Measurements from ENCODE around the gene GHR.

The GHR gene

DNA sequence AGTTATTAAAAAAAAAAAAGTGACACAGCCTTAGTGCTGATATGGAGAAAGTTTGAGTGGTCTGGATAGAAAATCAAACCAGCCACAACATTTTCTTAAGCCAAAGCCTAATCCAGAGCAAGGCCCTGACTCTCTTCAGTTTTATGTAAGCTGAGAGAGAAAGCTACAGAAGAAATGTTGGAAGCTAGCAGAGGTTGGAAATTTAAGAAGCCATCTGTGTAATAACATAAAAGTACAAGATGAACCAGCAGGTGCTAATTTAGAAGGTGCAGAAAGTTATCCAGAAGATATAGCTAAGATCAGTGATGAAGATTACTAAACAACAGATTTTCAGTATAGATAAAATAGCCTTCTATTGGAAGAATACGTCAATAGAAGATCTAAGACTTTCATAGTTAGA lies 102.9 kb downstream of the GHR start:
- ATAC-seq, result no peak
- no peak for TF ChIP-seq ISL1 (CRISPR knock-in tag; IDR thresholded peaks at IDR 0.05)
- no peak for TF ChIP-seq OSR1 (CRISPR knock-in tag; IDR thresholded peaks at IDR 0.05)
- TF ChIP-seq ZNF70 (CRISPR knock-in tag; IDR thresholded peaks at IDR 0.05), result no peak
- TF ChIP-seq RARB (CRISPR knock-in tag; IDR thresholded peaks at IDR 0.05), result no peak
- TF ChIP-seq ZFP3 (CRISPR knock-in tag; IDR thresholded peaks at IDR 0.05), result no peak

DNA sequence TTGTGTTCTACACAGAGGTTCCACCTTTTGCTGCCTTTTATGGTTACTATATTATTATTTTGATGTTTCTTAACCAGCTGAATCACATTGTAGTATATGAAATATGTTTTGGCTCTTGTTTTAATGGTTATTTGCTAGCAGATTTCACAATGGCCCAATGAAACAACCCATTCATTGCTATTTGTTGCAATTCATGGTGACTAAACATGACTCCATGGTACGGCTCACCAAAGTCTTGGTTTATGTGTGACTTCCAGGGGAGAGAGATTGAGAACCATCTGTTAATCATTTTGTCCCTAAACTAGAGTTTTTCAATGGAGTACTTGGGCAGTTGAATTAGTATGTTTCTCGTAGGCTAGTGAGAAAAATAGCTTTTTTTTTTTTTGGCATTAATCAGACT lies 108.4 kb downstream of the GHR start:
- no peak for TF ChIP-seq CSDC2 (CRISPR knock-in tag; IDR thresholded peaks at IDR 0.05)
- TF ChIP-seq SNAI2 (CRISPR knock-in tag; IDR thresholded peaks at IDR 0.05), result no peak
- TF ChIP-seq, protein P1, sequence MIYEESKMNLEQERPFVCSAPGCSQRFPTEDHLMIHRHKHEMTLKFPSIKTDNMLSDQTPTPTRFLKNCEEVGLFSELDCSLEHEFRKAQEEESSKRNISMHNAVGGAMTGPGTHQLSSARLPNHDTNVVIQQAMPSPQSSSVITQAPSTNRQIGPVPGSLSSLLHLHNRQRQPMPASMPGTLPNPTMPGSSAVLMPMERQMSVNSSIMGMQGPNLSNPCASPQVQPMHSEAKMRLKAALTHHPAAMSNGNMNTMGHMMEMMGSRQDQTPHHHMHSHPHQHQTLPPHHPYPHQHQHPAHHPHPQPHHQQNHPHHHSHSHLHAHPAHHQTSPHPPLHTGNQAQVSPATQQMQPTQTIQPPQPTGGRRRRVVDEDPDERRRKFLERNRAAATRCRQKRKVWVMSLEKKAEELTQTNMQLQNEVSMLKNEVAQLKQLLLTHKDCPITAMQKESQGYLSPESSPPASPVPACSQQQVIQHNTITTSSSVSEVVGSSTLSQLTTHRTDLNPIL (CRISPR knock-in tag; IDR thresholded peaks at IDR 0.05; ENCODE audit: low read depth), result no peak
- no peak for TF ChIP-seq PPARA (CRISPR knock-in tag; IDR thresholded peaks at IDR 0.05; ENCODE audit: borderline replicate concordance)
- TF ChIP-seq, protein P2, sequence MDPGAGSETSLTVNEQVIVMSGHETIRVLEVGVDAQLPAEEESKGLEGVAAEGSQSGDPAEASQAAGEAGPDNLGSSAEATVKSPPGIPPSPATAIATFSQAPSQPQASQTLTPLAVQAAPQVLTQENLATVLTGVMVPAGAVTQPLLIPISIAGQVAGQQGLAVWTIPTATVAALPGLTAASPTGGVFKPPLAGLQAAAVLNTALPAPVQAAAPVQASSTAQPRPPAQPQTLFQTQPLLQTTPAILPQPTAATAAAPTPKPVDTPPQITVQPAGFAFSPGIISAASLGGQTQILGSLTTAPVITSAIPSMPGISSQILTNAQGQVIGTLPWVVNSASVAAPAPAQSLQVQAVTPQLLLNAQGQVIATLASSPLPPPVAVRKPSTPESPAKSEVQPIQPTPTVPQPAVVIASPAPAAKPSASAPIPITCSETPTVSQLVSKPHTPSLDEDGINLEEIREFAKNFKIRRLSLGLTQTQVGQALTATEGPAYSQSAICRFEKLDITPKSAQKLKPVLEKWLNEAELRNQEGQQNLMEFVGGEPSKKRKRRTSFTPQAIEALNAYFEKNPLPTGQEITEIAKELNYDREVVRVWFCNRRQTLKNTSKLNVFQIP (CRISPR knock-in tag; IDR thresholded peaks at IDR 0.05; ENCODE audit: borderline replicate concordance, low read depth), result no peak
- TF ChIP-seq TCF4 (CRISPR knock-in tag; IDR thresholded peaks at IDR 0.05; ENCODE audit: borderline replicate concordance), result no peak
- TF ChIP-seq ZNF8 (CRISPR knock-in tag; IDR thresholded peaks at IDR 0.05), result no peak
- TF ChIP-seq ISL1 (CRISPR knock-in tag; IDR thresholded peaks at IDR 0.05), result no peak
- no peak for TF ChIP-seq ZC3H10 (CRISPR knock-in tag; IDR thresholded peaks at IDR 0.05)
- no peak for TF ChIP-seq PATZ1 (CRISPR knock-in tag; IDR thresholded peaks at IDR 0.05; ENCODE audit: borderline replicate concordance)
- no peak for TF ChIP-seq ZNF70 (CRISPR knock-in tag; IDR thresholded peaks at IDR 0.05)
- ATAC-seq, result no peak

GRCh38 chr5:42542106-42542505 lies 118.9 kb downstream of the GHR start:
- ATAC-seq, result no peak
- TF ChIP-seq ZC3H10 (CRISPR knock-in tag; IDR thresholded peaks at IDR 0.05) (no peak), CSDC2 (CRISPR knock-in tag; IDR thresholded peaks at IDR 0.05) (no peak), GLIS3 (CRISPR knock-in tag; IDR thresholded peaks at IDR 0.05) (no peak), ESRRG (CRISPR knock-in tag; IDR thresholded peaks at IDR 0.05) (no peak), ZFP30 (CRISPR knock-in tag; IDR thresholded peaks at IDR 0.05) (no peak), ZFP3 (CRISPR knock-in tag; IDR thresholded peaks at IDR 0.05) (no peak), SNAI2 (CRISPR knock-in tag; IDR thresholded peaks at IDR 0.05) (no peak), TOX (CRISPR knock-in tag; IDR thresholded peaks at IDR 0.05; ENCODE audit: borderline replicate concordance) (no peak), RARB (CRISPR knock-in tag; IDR thresholded peaks at IDR 0.05) (no peak), ZNF70 (CRISPR knock-in tag; IDR thresholded peaks at IDR 0.05) (no peak), OSR1 (CRISPR knock-in tag; IDR thresholded peaks at IDR 0.05) (no peak), TCF4 (CRISPR knock-in tag; IDR thresholded peaks at IDR 0.05; ENCODE audit: borderline replicate concordance) (no peak), TSHZ2 (CRISPR knock-in tag; IDR thresholded peaks at IDR 0.05) (no peak), ZNF8 (CRISPR knock-in tag; IDR thresholded peaks at IDR 0.05) (no peak), ZNF565 (CRISPR knock-in tag; conservative IDR thresholded peaks at IDR 0.05; ENCODE audit: low read depth) (no peak), PATZ1 (CRISPR knock-in tag; IDR thresholded peaks at IDR 0.05; ENCODE audit: borderline replicate concordance) (no peak)
- TF ChIP-seq, protein P3, sequence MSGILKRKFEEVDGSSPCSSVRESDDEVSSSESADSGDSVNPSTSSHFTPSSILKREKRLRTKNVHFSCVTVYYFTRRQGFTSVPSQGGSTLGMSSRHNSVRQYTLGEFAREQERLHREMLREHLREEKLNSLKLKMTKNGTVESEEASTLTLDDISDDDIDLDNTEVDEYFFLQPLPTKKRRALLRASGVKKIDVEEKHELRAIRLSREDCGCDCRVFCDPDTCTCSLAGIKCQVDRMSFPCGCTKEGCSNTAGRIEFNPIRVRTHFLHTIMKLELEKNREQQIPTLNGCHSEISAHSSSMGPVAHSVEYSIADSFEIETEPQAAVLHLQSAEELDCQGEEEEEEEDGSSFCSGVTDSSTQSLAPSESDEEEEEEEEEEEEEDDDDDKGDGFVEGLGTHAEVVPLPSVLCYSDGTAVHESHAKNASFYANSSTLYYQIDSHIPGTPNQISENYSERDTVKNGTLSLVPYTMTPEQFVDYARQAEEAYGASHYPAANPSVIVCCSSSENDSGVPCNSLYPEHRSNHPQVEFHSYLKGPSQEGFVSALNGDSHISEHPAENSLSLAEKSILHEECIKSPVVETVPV (CRISPR knock-in tag; IDR thresholded peaks at IDR 0.05), result no peak
